IPS-15b (cell line): ENCODE results near the gene PLCD1.

Source experiments
- H3K27me3 ChIP-seq: one replicate; pipeline ENCODE4 v1.6.1; 2013; ENCODE audit warnings: low read length; ENCODE audit not compliant: control insufficient read depth, insufficient read depth
- H3K36me3 ChIP-seq: one replicate; pipeline ENCODE4 v1.6.1; 2013; ENCODE audit warnings: low read length; ENCODE audit not compliant: control insufficient read depth, insufficient read depth
- H3K4me1 ChIP-seq: one replicate; pipeline ENCODE4 v1.6.1; 2013; ENCODE audit warnings: mild to moderate bottlenecking, low read length; ENCODE audit not compliant: control insufficient read depth, insufficient read depth
- H3K4me3 ChIP-seq: one replicate; pipeline ENCODE4 v1.5.1; 2013; ENCODE audit warnings: low read depth, low read length
- H3K9ac ChIP-seq: one replicate; pipeline ENCODE4 v1.6.1; 2013; ENCODE audit warnings: low read depth, mild to moderate bottlenecking, low read length
- H3K9me3 ChIP-seq: one replicate; pipeline ENCODE4 v1.6.1; 2013; ENCODE audit warnings: mild to moderate bottlenecking, low read length; ENCODE audit not compliant: control insufficient read depth, insufficient read depth

The PLCD1 gene

GRCh38 chr3:38049358-38050126, 20.1 kb upstream of the PLCD1 start:
- Histone ChIP-seq H3K4me3 (no peak overlapping the region), H3K4me1 (no peaks in the 10 kb centered on the region), H3K9me3 (peaks cover 4% of the 10 kb centered on the region)

GRCh38 chr3:38047896-38048295, 18.5 kb upstream of the PLCD1 start:
- H3K4me1 ChIP-seq = no peaks in the 10 kb centered on the region
- no peaks in the 10 kb centered on the region for H3K36me3 ChIP-seq
- peaks cover 4% of the 10 kb centered on the region for H3K9me3 ChIP-seq
- no peak overlapping the region for H3K9ac ChIP-seq
- no peaks in the 10 kb centered on the region for H3K27me3 ChIP-seq
- no peak overlapping the region for H3K4me3 ChIP-seq

More at GRCh38 chr3:38049358-38050126, 20.1 kb upstream of the PLCD1 start:
- Histone ChIP-seq H3K36me3 (no peaks in the 10 kb centered on the region), H3K27me3 (no peaks in the 10 kb centered on the region), H3K9ac (peak overlapping the region; percentile 37)

- Histone ChIP-seq H3K4me1 (no peaks in the 10 kb centered on the region), H3K36me3 (no peaks in the 10 kb centered on the region)
Observed at GRCh38 chr3:38046821-38047220, 17.4 kb upstream of the PLCD1 start.

GRCh38 chr3:38046027-38046426, 16.6 kb upstream of the PLCD1 start:
- H3K9ac ChIP-seq = no peak overlapping the region
- H3K27me3 ChIP-seq = no peaks in the 10 kb centered on the region
- H3K9me3 ChIP-seq = no peaks in the 10 kb centered on the region

More at GRCh38 chr3:38046821-38047220, 17.4 kb upstream of the PLCD1 start:
- Histone ChIP-seq H3K4me3 (no peak overlapping the region), H3K27me3 (no peaks in the 10 kb centered on the region), H3K9ac (no peak overlapping the region), H3K9me3 (no peaks in the 10 kb centered on the region)

GRCh38 chr3:38043486-38043885, 14.0 kb upstream of the PLCD1 start:
- peaks cover 22% of the 10 kb centered on the region for H3K27me3 ChIP-seq
- no peaks in the 10 kb centered on the region for H3K36me3 ChIP-seq
- H3K4me3 ChIP-seq = no peak overlapping the region

More at GRCh38 chr3:38046027-38046426, 16.6 kb upstream of the PLCD1 start:
- Histone ChIP-seq H3K4me1 (no peaks in the 10 kb centered on the region), H3K36me3 (no peaks in the 10 kb centered on the region), H3K4me3 (no peak overlapping the region)

GRCh38 chr3:38040401-38040800, 11.0 kb upstream of the PLCD1 start:
- Histone ChIP-seq H3K9ac (no peak overlapping the region), H3K4me3 (no peak overlapping the region), H3K36me3 (no peaks in the 10 kb centered on the region), H3K4me1 (peaks cover 7% of the 10 kb centered on the region), H3K27me3 (peaks cover 26% of the 10 kb centered on the region), H3K9me3 (no peaks in the 10 kb centered on the region)

More at GRCh38 chr3:38043486-38043885, 14.0 kb upstream of the PLCD1 start:
- H3K4me1 ChIP-seq = peaks cover 4% of the 10 kb centered on the region
- H3K9me3 ChIP-seq = no peaks in the 10 kb centered on the region
- no peak overlapping the region for H3K9ac ChIP-seq

GRCh38 chr3:38039899-38040261, 10.4 kb upstream of the PLCD1 start:
- Histone ChIP-seq H3K27me3 (peaks cover 26% of the 10 kb centered on the region), H3K4me1 (peaks cover 7% of the 10 kb centered on the region), H3K9me3 (no peaks in the 10 kb centered on the region), H3K9ac (no peak overlapping the region), H3K4me3 (peak overlapping the region; percentile 75), H3K36me3 (no peaks in the 10 kb centered on the region)

- H3K36me3 ChIP-seq = no peaks in the 10 kb centered on the region
- H3K4me1 ChIP-seq = peaks cover 7% of the 10 kb centered on the region
- no peaks in the 10 kb centered on the region for H3K9me3 ChIP-seq
- peaks cover 26% of the 10 kb centered on the region for H3K27me3 ChIP-seq
- H3K4me3 ChIP-seq = peak within 1 kb of the TSS; percentile 75
- H3K9ac ChIP-seq = no peak within 1 kb of the TSS
Observed at GRCh38 chr3:38039101-38039898, 9.9 kb upstream of the PLCD1 start, which contains the start of gene DLEC1. DLEC1 (plus strand) TSS chr3:38039208; CDS start chr3:38039226, 18 bp downstream.

- H3K4me3 ChIP-seq = peak overlapping the region; percentile 75
- H3K27me3 ChIP-seq = peaks cover 26% of the 10 kb centered on the region
- H3K9me3 ChIP-seq = no peaks in the 10 kb centered on the region
- peaks cover 7% of the 10 kb centered on the region for H3K4me1 ChIP-seq
- H3K9ac ChIP-seq = no peak overlapping the region
- H3K36me3 ChIP-seq = no peaks in the 10 kb centered on the region
Observed at GRCh38 chr3:38038447-38038911, 9.0 kb upstream of the PLCD1 start.

GRCh38 chr3:38036906-38037305, 7.5 kb upstream of the PLCD1 start:
- Histone ChIP-seq H3K4me1 (peaks cover 7% of the 10 kb centered on the region), H3K27me3 (peaks cover 35% of the 10 kb centered on the region), H3K9ac (no peak overlapping the region), H3K9me3 (no peaks in the 10 kb centered on the region), H3K36me3 (no peaks in the 10 kb centered on the region), H3K4me3 (no peak overlapping the region)

- no peak overlapping the region for H3K4me3 ChIP-seq
- peaks cover 40% of the 10 kb centered on the region for H3K27me3 ChIP-seq
- H3K4me1 ChIP-seq = peaks cover 7% of the 10 kb centered on the region
- no peaks in the 10 kb centered on the region for H3K36me3 ChIP-seq
- H3K9me3 ChIP-seq = no peaks in the 10 kb centered on the region
- no peak overlapping the region for H3K9ac ChIP-seq
Observed at GRCh38 chr3:38036286-38036685, 6.8 kb upstream of the PLCD1 start.
